Smooth muscle cell (in vitro differentiated cells): ENCODE data around the gene PDE5A. TPM values are rescaled to one million over a fixed set of nuclear protein-coding genes. Genes with fewer than 3 reads are reported as not detected.

ENCODE experiments used
- DNase-seq: peaks from one replicate; lab custom pipeline; 2025; ENCODE audit not compliant: unreplicated experiment; lab: John Stamatoyannopoulos, UW
- H2AFZ ChIP-seq: fragments of 200-600 bp; sonication (generic); 2 replicates; pipeline ENCODE4 v1.6.0; 2016; ENCODE audit warnings: antibody characterized with exemption, low read depth, mild to moderate bottlenecking
- H3F3A ChIP-seq: fragments of 200-600 bp; sonication (generic); 2 replicates; pipeline ENCODE4 v1.6.0; 2017; ENCODE audit warnings: antibody characterized with exemption, low read depth
- H3K27ac ChIP-seq: fragments of 200-600 bp; sonication (generic); 2 replicates; pipeline ENCODE4 v1.5.1; 2016; ENCODE audit warnings: low read depth, mild to moderate bottlenecking
- H3K27me3 ChIP-seq: fragments of 200-600 bp; sonication (generic); 2 replicates; pipeline ENCODE4 v1.6.1; 2016; ENCODE audit warnings: low read depth, mild to moderate bottlenecking
- H3K36me3 ChIP-seq: fragments of 200-600 bp; sonication (generic); 2 replicates; pipeline ENCODE4 v1.5.1; 2016; ENCODE audit warnings: low read depth
- H3K4me1 ChIP-seq: fragments of 200-600 bp; sonication (generic); 2 replicates; pipeline ENCODE4 v1.5.1; 2016; ENCODE audit warnings: low read depth
- H3K4me2 ChIP-seq: fragments of 200-600 bp; sonication (generic); 2 replicates; pipeline ENCODE4 v1.6.0; 2016; ENCODE audit warnings: mild to moderate bottlenecking
- H3K4me3 ChIP-seq: fragments of 200-600 bp; sonication (generic); 2 replicates; pipeline ENCODE4 v1.5.1; 2016; ENCODE audit warnings: mild to moderate bottlenecking
- H3K79me2 ChIP-seq: fragments of 200-600 bp; sonication (generic); 2 replicates; pipeline ENCODE4 v1.6.0; 2016; ENCODE audit warnings: low read depth, mild to moderate bottlenecking
- H3K9ac ChIP-seq: fragments of 200-600 bp; sonication (generic); 2 replicates; pipeline ENCODE4 v1.6.0; 2016; ENCODE audit warnings: low read depth
- H3K9me3 ChIP-seq: fragments of 200-600 bp; sonication (generic); replicated peaks from 2 replicates; pipeline ENCODE4 v1.5.1; 2016; ENCODE audit warnings: low read depth
- H4K20me1 ChIP-seq: fragments of 200-600 bp; sonication (generic); 2 replicates; pipeline ENCODE4 v1.6.0; 2016; ENCODE audit warnings: low read depth
- WGBS: methylation state at CpG from one replicate; pipeline ENCODE4 v1.1.7; 2016; ENCODE audit warnings: low lambda C conversion rate; 5-methylcytosine and 5-hydroxymethylcytosine counted together
- polyA plus RNA-seq: library from polyadenylated mRNA; unstranded; fragments of >200 nt; fragmentation: Nextera tagmentation; extraction: Ambion mirVana; gene quantifications from 2 replicates; pipeline ENCODE4 v1.2.1, GENCODE V29; 2016
- total RNA-seq: library from RNA; depleted of rRNA; stranded (reverse); fragments of >200 nt; gene quantifications from 2 replicates; pipeline ENCODE4 v1.2.3, GENCODE V29; 2014
- TF ChIP-seq, protein P1 (sequence below): fragments of 200-600 bp; sonication (generic); IDR thresholded peaks from 2 replicates; pipeline ENCODE4 v1.5.1; 2017; ENCODE audit warnings: borderline replicate concordance, mild to moderate bottlenecking, antibody characterized with exemption; ENCODE audit not compliant: insufficient read depth, poor library complexity, severe bottlenecking

The PDE5A gene
- total and polyA plus RNA-seq, 2 experiments from 2014 or later, result 4.1 to 18.3 TPM

DNA sequence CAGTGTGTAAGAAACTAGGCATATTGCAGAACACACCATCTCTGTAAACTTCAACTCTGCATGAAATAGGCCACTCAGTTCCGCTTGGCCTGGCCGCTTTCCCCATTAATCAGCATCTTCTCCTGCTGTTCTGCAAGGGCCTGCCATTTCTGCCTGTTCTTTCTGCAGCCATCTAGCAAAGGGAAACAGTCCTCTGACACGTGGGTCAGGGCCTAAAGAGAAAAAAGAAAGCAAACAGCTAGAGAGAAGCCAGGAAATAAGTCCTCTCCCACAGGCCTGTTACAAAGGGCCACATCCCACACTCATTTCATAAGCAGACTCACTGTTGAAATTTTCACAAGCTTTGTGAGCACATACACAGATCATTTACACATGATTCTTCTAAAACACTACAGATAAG lies 130.1 kb downstream of the PDE5A start:
- H3K4me3 ChIP-seq, result no peak overlapping the region
- WGBS, result 49% methylated on average over 3 of the region's 3 CpGs
- no peaks in the 10 kb centered on the region for H3K27me3 ChIP-seq
- no peaks in the 10 kb centered on the region for H4K20me1 ChIP-seq
- H2AFZ ChIP-seq, result no peak overlapping the region
- H3K4me2 ChIP-seq, result no peak overlapping the region
- H3F3A ChIP-seq, result no peaks in the 10 kb centered on the region
- no peak overlapping the region for H3K9ac ChIP-seq
- DNase-seq, result no peak
- TF ChIP-seq, protein P1, sequence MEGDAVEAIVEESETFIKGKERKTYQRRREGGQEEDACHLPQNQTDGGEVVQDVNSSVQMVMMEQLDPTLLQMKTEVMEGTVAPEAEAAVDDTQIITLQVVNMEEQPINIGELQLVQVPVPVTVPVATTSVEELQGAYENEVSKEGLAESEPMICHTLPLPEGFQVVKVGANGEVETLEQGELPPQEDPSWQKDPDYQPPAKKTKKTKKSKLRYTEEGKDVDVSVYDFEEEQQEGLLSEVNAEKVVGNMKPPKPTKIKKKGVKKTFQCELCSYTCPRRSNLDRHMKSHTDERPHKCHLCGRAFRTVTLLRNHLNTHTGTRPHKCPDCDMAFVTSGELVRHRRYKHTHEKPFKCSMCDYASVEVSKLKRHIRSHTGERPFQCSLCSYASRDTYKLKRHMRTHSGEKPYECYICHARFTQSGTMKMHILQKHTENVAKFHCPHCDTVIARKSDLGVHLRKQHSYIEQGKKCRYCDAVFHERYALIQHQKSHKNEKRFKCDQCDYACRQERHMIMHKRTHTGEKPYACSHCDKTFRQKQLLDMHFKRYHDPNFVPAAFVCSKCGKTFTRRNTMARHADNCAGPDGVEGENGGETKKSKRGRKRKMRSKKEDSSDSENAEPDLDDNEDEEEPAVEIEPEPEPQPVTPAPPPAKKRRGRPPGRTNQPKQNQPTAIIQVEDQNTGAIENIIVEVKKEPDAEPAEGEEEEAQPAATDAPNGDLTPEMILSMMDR, result no peak
- H3K79me2 ChIP-seq, result no peaks in the 10 kb centered on the region
- no peaks in the 10 kb centered on the region for H3K4me1 ChIP-seq
- H3K36me3 ChIP-seq, result no peaks in the 10 kb centered on the region
- no peaks in the 10 kb centered on the region for H3K9me3 ChIP-seq
- H3K27ac ChIP-seq, result peak overlapping the region; percentile 55

DNA sequence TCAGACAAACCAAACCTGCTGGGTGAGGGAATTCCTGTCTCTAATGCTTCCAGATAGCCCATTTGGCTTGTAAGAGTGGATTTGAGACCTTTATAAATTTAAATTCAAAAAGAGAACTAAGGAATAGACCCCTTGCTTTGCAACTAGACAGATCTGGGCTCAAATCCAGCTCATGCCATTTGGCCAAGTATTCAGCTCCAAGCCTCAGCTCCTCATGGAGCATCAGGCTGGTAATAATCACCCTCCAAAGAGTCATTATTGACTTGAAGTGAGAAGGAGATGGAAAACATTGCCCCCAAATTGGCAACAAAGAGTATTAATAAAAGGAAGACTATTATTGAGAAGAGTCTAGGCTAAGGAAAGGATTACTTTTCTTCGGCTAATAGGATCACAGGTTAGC lies 134.7 kb downstream of the PDE5A start:
- Histone ChIP-seq H3K9me3 (no peaks in the 10 kb centered on the region), H3K9ac (no peak overlapping the region), H4K20me1 (no peaks in the 10 kb centered on the region), H2AFZ (no peak overlapping the region), H3K27ac (no peak overlapping the region), H3F3A (no peaks in the 10 kb centered on the region), H3K4me3 (no peak overlapping the region), H3K36me3 (no peaks in the 10 kb centered on the region), H3K4me2 (no peak overlapping the region), H3K27me3 (no peaks in the 10 kb centered on the region), H3K79me2 (no peaks in the 10 kb centered on the region), H3K4me1 (no peaks in the 10 kb centered on the region)
- TF ChIP-seq, protein P1, result no peak
- WGBS, result 100% methylated on average over 1 of the region's 1 CpG
- DNase-seq, result no peak

DNA sequence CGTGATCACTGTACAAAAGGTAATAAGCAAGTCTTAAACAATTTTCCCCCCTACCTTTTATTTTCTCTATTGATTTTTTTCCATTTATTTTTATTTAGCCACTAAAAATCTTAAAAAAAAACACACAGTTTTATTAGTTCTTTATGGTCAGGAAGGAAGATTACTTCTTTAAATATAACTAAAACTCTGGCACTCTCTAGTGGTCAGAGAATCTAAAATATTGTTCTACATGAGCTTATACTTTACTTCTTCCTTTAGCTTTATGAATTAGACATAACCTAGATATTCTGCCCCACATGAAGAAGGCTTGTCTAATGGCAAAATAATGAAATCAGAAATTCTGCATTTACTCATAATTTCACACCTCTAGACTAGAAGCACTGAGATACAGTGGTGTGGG lies 135.2 kb downstream of the PDE5A start:
- no peak overlapping the region for H3K4me3 ChIP-seq
- TF ChIP-seq, protein P1, result peak; percentile 23
- no peaks in the 10 kb centered on the region for H4K20me1 ChIP-seq
- H3K36me3 ChIP-seq, result no peaks in the 10 kb centered on the region
- no peaks in the 10 kb centered on the region for H3F3A ChIP-seq
- no peaks in the 10 kb centered on the region for H3K9me3 ChIP-seq
- no peak overlapping the region for H3K4me2 ChIP-seq
- no peak overlapping the region for H3K9ac ChIP-seq
- H3K79me2 ChIP-seq, result no peaks in the 10 kb centered on the region
- H3K4me1 ChIP-seq, result no peaks in the 10 kb centered on the region
- H2AFZ ChIP-seq, result no peak overlapping the region
- H3K27ac ChIP-seq, result no peak overlapping the region
- no peaks in the 10 kb centered on the region for H3K27me3 ChIP-seq
- WGBS, result 96% methylated on average over 1 of the region's 1 CpG
- DNase-seq, result no peak

DNA sequence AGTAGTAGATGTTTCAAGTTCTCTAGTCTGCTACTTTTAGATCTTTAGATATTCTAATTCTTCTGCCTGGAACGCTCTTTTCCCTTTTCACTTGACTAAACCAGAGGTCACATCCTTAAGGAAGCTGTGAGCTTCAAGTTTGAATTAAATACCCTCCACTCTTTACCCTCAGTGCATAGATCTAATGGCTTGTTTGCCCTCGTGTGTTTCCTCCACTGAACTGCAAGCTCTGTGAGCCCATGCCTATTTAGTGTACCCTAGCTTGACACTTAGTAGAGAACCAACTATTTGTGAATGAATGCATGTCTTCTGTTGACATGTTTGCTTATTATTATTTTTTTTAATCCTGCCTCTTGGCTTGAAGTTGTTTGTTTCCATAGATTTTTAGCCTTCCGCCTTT lies 138.3 kb downstream of the PDE5A start:
- no peaks in the 10 kb centered on the region for H3F3A ChIP-seq
- H3K36me3 ChIP-seq, result no peaks in the 10 kb centered on the region
- no peaks in the 10 kb centered on the region for H3K27me3 ChIP-seq
- no peaks in the 10 kb centered on the region for H4K20me1 ChIP-seq
- H3K9me3 ChIP-seq, result no peaks in the 10 kb centered on the region
- TF ChIP-seq, protein P1, result no peak
- no peak overlapping the region for H3K27ac ChIP-seq
- H3K4me2 ChIP-seq, result no peak overlapping the region
- no peak overlapping the region for H3K9ac ChIP-seq
- no peak overlapping the region for H3K4me3 ChIP-seq
- H3K4me1 ChIP-seq, result no peaks in the 10 kb centered on the region
- no peaks in the 10 kb centered on the region for H3K79me2 ChIP-seq
- H2AFZ ChIP-seq, result no peak overlapping the region
- no peak for DNase-seq
- WGBS, result 42% methylated on average over 3 of the region's 3 CpGs
